ENCODE measurements around the gene FAM163B.

FAM163B gene

GRCh38 chr9:133581513-133582343, 27.5 kb downstream of the FAM163B start:
- peaks cover 67% of the 10 kb centered on the region for H3K4me1 ChIP-seq (ENCODE audit: control insufficient read depth, insufficient read depth, low read length, poor library complexity, severe bottlenecking)
- H3K4me3 ChIP-seq (ENCODE audit: extremely low read depth, insufficient read depth, low read length, poor library complexity, severe bottlenecking), result no peak overlapping the region
- 78 to 80% methylated on average over 18 to 19 of the region's 19 CpGs for WGBS, 2 experiments (ENCODE audit: insufficient coverage in 2 of 2)
- peak overlapping the region; percentile 93 for H3K27ac ChIP-seq (ENCODE audit: low read depth, low read length, severe bottlenecking)
- H3K9me3 ChIP-seq (ENCODE audit: control insufficient read depth, low read length), result no peaks in the 10 kb centered on the region
- no peaks in the 10 kb centered on the region for H3K36me3 ChIP-seq (ENCODE audit: control insufficient read depth, insufficient read depth, low read length)

- H3K4me1 ChIP-seq (ENCODE audit: control insufficient read depth, insufficient read depth, low read length, poor library complexity, severe bottlenecking), result peaks cover 61% of the 10 kb centered on the region
- H3K9me3 ChIP-seq (ENCODE audit: control insufficient read depth, low read length), result no peaks in the 10 kb centered on the region
- H3K4me3 ChIP-seq (ENCODE audit: extremely low read depth, insufficient read depth, low read length, poor library complexity, severe bottlenecking), result no peak overlapping the region
- H3K36me3 ChIP-seq (ENCODE audit: control insufficient read depth, insufficient read depth, low read length), result no peaks in the 10 kb centered on the region
- peak overlapping the region; percentile 93 for H3K27ac ChIP-seq (ENCODE audit: low read depth, low read length, severe bottlenecking)
- WGBS, 2 experiments (ENCODE audit: insufficient coverage in 2 of 2), result 60 to 100% methylated on average over 1 of the region's 4 CpGs
These were observed 28.2 kb downstream of the FAM163B start for GRCh38 chr9:133581011-133581410.

- H3K27ac ChIP-seq (ENCODE audit: low read depth, low read length, severe bottlenecking), result no peak overlapping the region
- no peaks in the 10 kb centered on the region for H3K36me3 ChIP-seq (ENCODE audit: control insufficient read depth, insufficient read depth, low read length)
- WGBS, 2 experiments (ENCODE audit: insufficient coverage in 2 of 2), result 77 to 87% methylated on average over 5 to 6 of the region's 6 CpGs
- H3K4me1 ChIP-seq (ENCODE audit: control insufficient read depth, insufficient read depth, low read length, poor library complexity, severe bottlenecking), result peaks cover 59% of the 10 kb centered on the region
- no peak overlapping the region for H3K4me3 ChIP-seq (ENCODE audit: extremely low read depth, insufficient read depth, low read length, poor library complexity, severe bottlenecking)
- H3K9me3 ChIP-seq (ENCODE audit: control insufficient read depth, low read length), result no peaks in the 10 kb centered on the region
These were observed 28.8 kb downstream of the FAM163B start for GRCh38 chr9:133580419-133580738.

GRCh38 chr9:133579601-133580418, 29.4 kb downstream of the FAM163B start:
- Histone ChIP-seq H3K9me3 (ENCODE audit: control insufficient read depth, low read length) (no peaks in the 10 kb centered on the region), H3K4me3 (ENCODE audit: extremely low read depth, insufficient read depth, low read length, poor library complexity, severe bottlenecking) (no peak overlapping the region), H3K4me1 (ENCODE audit: control insufficient read depth, insufficient read depth, low read length, poor library complexity, severe bottlenecking) (peaks cover 53% of the 10 kb centered on the region), H3K27ac (ENCODE audit: low read depth, low read length, severe bottlenecking) (no peak overlapping the region), H3K36me3 (ENCODE audit: control insufficient read depth, insufficient read depth, low read length) (no peaks in the 10 kb centered on the region)
- 91 to 94% methylated on average over 24 to 27 of the region's 31 CpGs for WGBS, 2 experiments (ENCODE audit: insufficient coverage in 2 of 2)

- no peak overlapping the region for H3K4me3 ChIP-seq (ENCODE audit: extremely low read depth, insufficient read depth, low read length, poor library complexity, severe bottlenecking)
- H3K4me1 ChIP-seq (ENCODE audit: control insufficient read depth, insufficient read depth, low read length, poor library complexity, severe bottlenecking), result peaks cover 44% of the 10 kb centered on the region
- WGBS, 2 experiments (ENCODE audit: insufficient coverage in 2 of 2), result 89 to 92% methylated on average over 23 to 41 of the region's 41 CpGs
- no peak overlapping the region for H3K27ac ChIP-seq (ENCODE audit: low read depth, low read length, severe bottlenecking)
- H3K9me3 ChIP-seq (ENCODE audit: control insufficient read depth, low read length), result no peaks in the 10 kb centered on the region
- peaks cover 6% of the 10 kb centered on the region for H3K36me3 ChIP-seq (ENCODE audit: control insufficient read depth, insufficient read depth, low read length)
These were observed 30.4 kb downstream of the FAM163B start for GRCh38 chr9:133578524-133579441.

GRCh38 chr9:133577737-133578112, 31.5 kb downstream of the FAM163B start:
- Histone ChIP-seq H3K27ac (ENCODE audit: low read depth, low read length, severe bottlenecking) (peak overlapping the region; percentile 23), H3K4me3 (ENCODE audit: extremely low read depth, insufficient read depth, low read length, poor library complexity, severe bottlenecking) (no peak overlapping the region), H3K36me3 (ENCODE audit: control insufficient read depth, insufficient read depth, low read length) (peaks cover 6% of the 10 kb centered on the region), H3K9me3 (ENCODE audit: control insufficient read depth, low read length) (no peaks in the 10 kb centered on the region), H3K4me1 (ENCODE audit: control insufficient read depth, insufficient read depth, low read length, poor library complexity, severe bottlenecking) (peaks cover 37% of the 10 kb centered on the region)
- WGBS, 2 experiments (ENCODE audit: insufficient coverage in 2 of 2), result 94 to 100% methylated on average over 3 of the region's 3 CpGs

GRCh38 chr9:133576875-133577736, 32.1 kb downstream of the FAM163B start:
- peak overlapping the region; percentile 23 for H3K27ac ChIP-seq (ENCODE audit: low read depth, low read length, severe bottlenecking)
- H3K4me3 ChIP-seq (ENCODE audit: extremely low read depth, insufficient read depth, low read length, poor library complexity, severe bottlenecking), result no peak overlapping the region
- H3K36me3 ChIP-seq (ENCODE audit: control insufficient read depth, insufficient read depth, low read length), result peaks cover 6% of the 10 kb centered on the region
- H3K4me1 ChIP-seq (ENCODE audit: control insufficient read depth, insufficient read depth, low read length, poor library complexity, severe bottlenecking), result peaks cover 31% of the 10 kb centered on the region
- H3K9me3 ChIP-seq (ENCODE audit: control insufficient read depth, low read length), result no peaks in the 10 kb centered on the region
- WGBS, 2 experiments (ENCODE audit: insufficient coverage in 2 of 2), result 64% methylated on average over 23 to 29 of the region's 34 CpGs

- WGBS, 2 experiments (ENCODE audit: insufficient coverage in 2 of 2), result 80 to 83% methylated on average over 19 of the region's 23 CpGs
- H3K4me1 ChIP-seq (ENCODE audit: control insufficient read depth, insufficient read depth, low read length, poor library complexity, severe bottlenecking), result peaks cover 25% of the 10 kb centered on the region
- no peaks in the 10 kb centered on the region for H3K9me3 ChIP-seq (ENCODE audit: control insufficient read depth, low read length)
- no peak overlapping the region for H3K27ac ChIP-seq (ENCODE audit: low read depth, low read length, severe bottlenecking)
- H3K4me3 ChIP-seq (ENCODE audit: extremely low read depth, insufficient read depth, low read length, poor library complexity, severe bottlenecking), result no peak overlapping the region
- peaks cover 9% of the 10 kb centered on the region for H3K36me3 ChIP-seq (ENCODE audit: control insufficient read depth, insufficient read depth, low read length)
These were observed 32.9 kb downstream of the FAM163B start for GRCh38 chr9:133576031-133576874.

- Histone ChIP-seq H3K9me3 (ENCODE audit: control insufficient read depth, low read length) (no peaks in the 10 kb centered on the region), H3K4me1 (ENCODE audit: control insufficient read depth, insufficient read depth, low read length, poor library complexity, severe bottlenecking) (peaks cover 21% of the 10 kb centered on the region), H3K36me3 (ENCODE audit: control insufficient read depth, insufficient read depth, low read length) (peaks cover 15% of the 10 kb centered on the region), H3K4me3 (ENCODE audit: extremely low read depth, insufficient read depth, low read length, poor library complexity, severe bottlenecking) (no peak overlapping the region), H3K27ac (ENCODE audit: low read depth, low read length, severe bottlenecking) (no peak overlapping the region)
- WGBS, 2 experiments (ENCODE audit: insufficient coverage in 2 of 2), result 87 to 93% methylated on average over 28 to 31 of the region's 32 CpGs
These were observed 33.8 kb downstream of the FAM163B start for GRCh38 chr9:133575186-133576030.
